GM12891 (cell line): Measurements from ENCODE around the gene TAF4.

ENCODE experiments used
- POLR2A ChIP-seq: IDR thresholded peaks from 2 replicates; pipeline ENCODE4 v1.6.1; 2011; ENCODE audit warnings: low read depth, low read length, control low read depth
- TAF1 ChIP-seq: IDR thresholded peaks from 2 replicates; pipeline ENCODE4 v1.6.1; 2011; ENCODE audit warnings: low read depth, low read length, control low read depth

DNA sequence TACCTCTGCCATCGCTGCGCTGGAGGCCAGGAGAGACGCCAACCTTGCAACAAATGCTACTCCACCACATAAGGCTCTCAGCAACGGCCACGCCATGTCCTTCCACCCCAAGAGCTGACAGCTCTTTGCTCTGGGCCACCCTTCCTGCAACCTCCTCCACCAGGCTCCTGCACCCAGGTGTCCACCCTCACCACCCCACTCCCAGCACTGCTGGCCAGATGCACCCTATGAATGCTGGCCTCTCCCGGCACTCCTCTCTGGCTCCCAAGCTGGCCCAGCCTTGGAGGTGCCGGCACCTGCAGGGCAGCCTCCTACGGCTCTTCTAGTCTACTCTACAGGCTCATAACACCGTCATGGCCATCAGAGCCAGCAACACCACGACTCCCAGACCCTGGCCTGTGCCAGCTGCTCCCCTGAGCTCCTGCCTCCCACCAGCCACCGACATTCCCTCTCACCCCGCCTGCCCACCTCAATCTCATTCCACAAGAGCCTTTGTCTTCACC lies 11.2 kb downstream of the TAF4 start:
- no peak for TF ChIP-seq POLR2A
- no peak for TF ChIP-seq TAF1
